Measurements from ENCODE around the gene TCF3. TPM values are rescaled to one million over a fixed set of nuclear protein-coding genes. Genes with fewer than 3 reads are reported as not detected.

The TCF3 gene
- total RNA-seq, 1 experiment from 2014 or later = 128 TPM

- Histone ChIP-seq H3K4me1 (replicated peaks) (peaks cover 16% of the 10 kb centered on the region), H3K27ac (peak overlapping the region; percentile 95), H3K36me3 (peaks cover 33% of the 10 kb centered on the region), H3K9me3 (replicated peaks) (peaks cover 5% of the 10 kb centered on the region), H3K4me3 (peak overlapping the region; percentile 94), H3K27me3 (replicated peaks) (no peaks in the 10 kb centered on the region; the same call in 1 of the 2 replicates)
- peak; percentile 85 to 88 for DNase-seq (ENCODE audit: low read depth in 1 of 2, low spot score in 2 of 2)
These were observed 85.9 kb downstream of the TCF3 start for GRCh38 chr19:1566392-1567115.

GRCh38 chr19:1563251-1563650, 89.2 kb downstream of the TCF3 start:
- no peak for DNase-seq (ENCODE audit: low read depth in 1 of 2, low spot score in 2 of 2)
- Histone ChIP-seq H3K27ac (no peak overlapping the region), H3K4me1 (replicated peaks) (peaks cover 12% of the 10 kb centered on the region)

GRCh38 chr19:1561236-1561842, 91.1 kb downstream of the TCF3 start:
- DNase-seq (ENCODE audit: low read depth in 1 of 2, low spot score in 2 of 2) = no peak
- no peaks in the 10 kb centered on the region for H3K27me3 ChIP-seq (replicated peaks)
- peaks cover 43% of the 10 kb centered on the region for H3K36me3 ChIP-seq
- no peaks in the 10 kb centered on the region for H3K9me3 ChIP-seq (replicated peaks)
- H3K4me1 ChIP-seq (replicated peaks) = peaks cover 9% of the 10 kb centered on the region
- no peak overlapping the region for H3K27ac ChIP-seq
- no peak overlapping the region for H3K4me3 ChIP-seq

More at GRCh38 chr19:1563251-1563650, 89.2 kb downstream of the TCF3 start:
- H3K9me3 ChIP-seq (replicated peaks) = no peaks in the 10 kb centered on the region
- no peaks in the 10 kb centered on the region for H3K27me3 ChIP-seq (replicated peaks)
- no peak overlapping the region for H3K4me3 ChIP-seq
- peaks cover 42% of the 10 kb centered on the region for H3K36me3 ChIP-seq

GRCh38 chr19:1560286-1560882, 92.0 kb downstream of the TCF3 start:
- H3K27ac ChIP-seq = no peak overlapping the region
- peaks cover 37% of the 10 kb centered on the region for H3K36me3 ChIP-seq
- no peaks in the 10 kb centered on the region for H3K4me1 ChIP-seq (replicated peaks)
- no peaks in the 10 kb centered on the region for H3K27me3 ChIP-seq (replicated peaks)
- no peaks in the 10 kb centered on the region for H3K9me3 ChIP-seq (replicated peaks)
- H3K4me3 ChIP-seq = no peak overlapping the region
- no peak for DNase-seq (ENCODE audit: low read depth in 1 of 2, low spot score in 2 of 2)

Other genes with a start within 250 kb of the TCF3 start
- 92.9 and 131 TPM in 2 replicates for gene DAZAP1, start 245.0 kb downstream of the TCF3 start, total RNA-seq (2014; rRNA removed; shearing (Covaris generic))
- 1,442 and 2,183 TPM in 2 replicates for gene RPS15, start 214.2 kb downstream of the TCF3 start, total RNA-seq (2014; rRNA removed; shearing (Covaris generic))
- gene APC2, start 202.5 kb downstream of the TCF3 start, total RNA-seq (2014; rRNA removed; shearing (Covaris generic)) = 0.25 TPM in 1 of 2 replicates, not detected in the other
- gene C19orf25, start 173.4 kb downstream of the TCF3 start, total RNA-seq (2014; rRNA removed; shearing (Covaris generic)) = 29.3 and 34.2 TPM in 2 replicates
- 0.34 TPM in 1 of 2 replicates, not detected in the other for gene PCSK4, start 162.3 kb downstream of the TCF3 start, total RNA-seq (2014; rRNA removed; shearing (Covaris generic))
- 0.92 TPM in 1 of 2 replicates, not detected in the other for gene REEP6, start 161.4 kb downstream of the TCF3 start, total RNA-seq (2014; rRNA removed; shearing (Covaris generic))
- 2.6 and 4.0 TPM in 2 replicates for gene ADAMTSL5, start 139.6 kb downstream of the TCF3 start, total RNA-seq (2014; rRNA removed; shearing (Covaris generic))
- not detected in 2 replicates for gene PLK5, start 128.5 kb downstream of the TCF3 start, total RNA-seq (2014; rRNA removed; shearing (Covaris generic))
- 109 and 116 TPM in 2 replicates for gene MEX3D, start 84.3 kb downstream of the TCF3 start, total RNA-seq (2014; rRNA removed; shearing (Covaris generic))
- gene MBD3, start 59.8 kb downstream of the TCF3 start, total RNA-seq (2014; rRNA removed; shearing (Covaris generic)) = 128 and 130 TPM in 2 replicates
- 60.1 and 83.4 TPM in 2 replicates for gene UQCR11, start 47.2 kb downstream of the TCF3 start, total RNA-seq (2014; rRNA removed; shearing (Covaris generic))
- gene ONECUT3, start 100.9 kb upstream of the TCF3 start, total RNA-seq (2014; rRNA removed; shearing (Covaris generic)) = not detected in 2 replicates
- 2.7 and 3.8 TPM in 2 replicates for gene ATP8B3, start 159.7 kb upstream of the TCF3 start, total RNA-seq (2014; rRNA removed; shearing (Covaris generic))
- gene REXO1, start 195.9 kb upstream of the TCF3 start, total RNA-seq (2014; rRNA removed; shearing (Covaris generic)) = 14.1 and 36.2 TPM in 2 replicates
- 5.6 and 8.7 TPM in 2 replicates for gene KLF16, start 211.0 kb upstream of the TCF3 start, total RNA-seq (2014; rRNA removed; shearing (Covaris generic))
- 91.9 and 101 TPM in 2 replicates for gene ABHD17A, start 232.9 kb upstream of the TCF3 start, total RNA-seq (2014; rRNA removed; shearing (Covaris generic))